HS-27A (cell line): ENCODE data around the gene ARHGAP24.
"Not testable (repeated sequence)": the region's sequence is repeated elsewhere in the genome, so short reads cannot be mapped to it uniquely, and the experiment has no call there.

Experiments used
- DNase-seq: peaks from one replicate; pipeline ENCODE4 v3.0.0-alpha.2; 2012; ENCODE audit warnings: low read depth, missing footprints

The ARHGAP24 gene

DNA sequence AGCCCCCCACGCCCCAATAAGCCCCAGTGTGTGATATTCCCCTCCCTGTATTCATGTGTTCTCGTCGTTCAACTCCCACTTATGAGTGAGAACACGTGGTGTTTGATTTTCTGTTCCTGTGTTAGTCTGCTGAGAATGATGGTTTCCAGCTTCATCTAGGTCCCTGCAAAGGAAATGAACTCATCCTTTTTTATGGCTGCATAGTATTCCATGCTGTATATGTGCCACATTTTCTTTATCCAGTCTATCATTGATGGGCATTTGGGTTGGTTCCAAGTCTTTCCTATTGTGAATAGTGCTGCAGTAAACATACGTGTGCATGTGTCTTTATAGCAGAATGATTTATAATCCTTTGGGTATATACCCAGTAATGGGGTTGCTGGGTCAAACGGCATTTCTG is 440.6 kb downstream of the ARHGAP24 start:
- DNase-seq: not testable (repeated sequence)

- DNase-seq: no peak
Measured at GRCh38 chr4:85919200-85919887, 444.4 kb downstream of the ARHGAP24 start.

DNA sequence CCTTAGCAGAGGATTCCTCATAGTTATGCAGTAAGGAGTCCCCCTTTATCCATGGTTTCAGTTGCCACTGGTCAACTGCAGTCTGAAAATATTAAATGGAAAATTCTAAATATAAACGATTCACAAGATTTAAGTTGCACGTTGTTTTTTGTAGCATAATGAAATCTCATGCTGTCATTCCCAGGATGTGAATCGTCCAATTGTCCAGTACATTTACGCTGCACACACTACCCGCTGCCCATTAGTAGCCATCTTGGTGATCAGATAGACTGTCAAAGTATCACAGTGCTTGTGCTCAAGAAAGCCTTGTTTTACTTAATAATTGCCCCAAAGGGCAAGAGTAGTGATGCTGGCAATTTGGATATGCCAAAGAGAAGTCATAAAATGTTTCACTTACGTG is 450.1 kb downstream of the ARHGAP24 start:
- no peak for DNase-seq

- DNase-seq: no peak
Measured at GRCh38 chr4:85928775-85929591, 454.0 kb downstream of the ARHGAP24 start.

DNA sequence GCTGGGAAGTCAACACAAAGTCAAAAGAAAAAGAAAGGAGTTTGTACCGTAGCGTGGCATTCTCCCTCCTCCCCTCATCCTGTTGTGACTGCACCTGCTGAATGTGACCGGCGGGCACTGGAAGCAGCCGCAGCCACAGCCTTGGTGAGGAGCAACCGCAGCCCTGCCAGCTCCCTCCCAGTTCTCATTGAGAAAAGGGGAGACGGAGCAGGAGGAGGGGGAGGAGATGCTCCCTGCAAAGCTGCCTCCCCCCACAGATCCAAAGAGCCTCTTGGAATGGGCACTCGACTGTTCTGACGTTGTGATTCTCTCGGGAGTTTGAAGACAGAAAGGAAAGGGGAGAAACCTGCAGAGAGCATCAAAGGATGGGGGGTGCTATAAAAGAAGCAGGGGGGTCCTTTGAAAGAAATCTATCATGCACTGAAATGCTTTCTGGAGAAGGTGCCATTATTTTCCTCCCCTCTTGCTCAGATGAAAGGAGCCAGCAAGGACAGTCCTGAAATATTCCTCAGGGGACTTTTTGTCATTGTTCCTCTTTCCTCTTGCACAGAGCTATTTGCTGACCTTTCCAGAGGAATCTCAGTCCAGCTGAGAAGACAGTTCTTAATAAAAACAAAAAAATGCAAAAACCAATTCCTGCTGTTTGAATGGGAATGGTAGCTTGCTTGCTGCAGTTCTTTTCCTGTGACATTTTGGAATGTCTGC is 455.2 kb downstream of the ARHGAP24 start:
- DNase-seq: no peak

DNA sequence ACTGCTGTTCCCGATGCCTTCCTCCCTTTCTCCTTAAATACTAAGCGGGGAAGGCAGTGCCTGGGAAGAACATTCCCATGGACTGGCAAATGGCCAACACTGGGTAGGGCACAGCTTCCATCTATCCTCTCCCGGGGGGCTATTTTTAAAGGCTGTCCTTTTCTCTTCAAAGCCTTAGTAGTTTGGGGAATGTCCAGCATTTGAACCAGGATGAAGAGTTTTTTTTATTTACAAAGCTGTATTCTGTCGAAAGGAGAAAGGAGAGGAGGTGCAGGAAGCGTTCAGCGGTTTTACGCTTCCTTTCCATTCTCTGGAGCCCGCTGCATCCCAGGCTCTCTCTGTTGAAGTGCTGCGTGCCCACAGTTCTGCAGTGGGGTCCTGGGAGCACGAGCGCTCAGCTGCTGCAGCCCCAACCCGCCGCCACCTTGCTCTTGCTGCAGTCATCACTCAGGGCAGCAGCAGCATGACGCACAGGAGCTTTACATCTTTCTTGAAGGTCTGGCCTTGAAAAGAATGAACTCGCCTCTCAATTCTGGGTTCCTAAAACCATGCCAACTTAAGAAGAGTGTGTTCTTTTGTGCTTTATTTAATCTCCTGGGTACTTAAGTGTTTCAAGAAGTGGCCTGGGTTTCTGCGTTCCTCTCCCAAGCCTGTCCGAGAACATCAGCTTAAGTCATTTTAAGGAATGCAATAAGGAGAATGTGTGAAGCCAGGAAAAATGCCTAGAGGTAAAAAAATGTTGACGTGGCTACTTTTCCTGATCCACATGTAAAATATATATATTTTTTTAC is 457.7 kb downstream of the ARHGAP24 start:
- no peak for DNase-seq

GRCh38 chr4:85933291-85933640 is 458.3 kb downstream of the ARHGAP24 start:
- no peak for DNase-seq

DNA sequence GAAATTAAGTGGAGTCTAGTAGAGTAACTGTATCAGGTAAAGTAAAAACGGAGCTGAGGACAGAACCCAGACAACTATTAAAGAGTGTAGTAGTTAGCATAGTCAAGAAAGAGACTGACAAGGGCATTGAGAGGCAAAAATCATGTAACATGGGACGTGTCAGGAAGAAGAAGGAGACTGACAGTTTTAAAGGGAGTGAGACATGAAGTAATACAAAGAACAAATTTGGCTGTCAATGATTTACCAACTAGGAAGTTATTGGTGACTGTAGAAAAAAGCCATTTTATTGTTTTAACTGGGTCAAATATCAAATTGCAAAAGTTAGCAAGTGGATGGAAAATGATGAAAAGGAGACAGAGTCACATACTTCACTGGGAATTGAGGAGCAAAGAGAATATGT is 462.6 kb downstream of the ARHGAP24 start:
- DNase-seq: no peak

GRCh38 chr4:85938062-85938461 is 463.1 kb downstream of the ARHGAP24 start:
- DNase-seq: no peak

DNA sequence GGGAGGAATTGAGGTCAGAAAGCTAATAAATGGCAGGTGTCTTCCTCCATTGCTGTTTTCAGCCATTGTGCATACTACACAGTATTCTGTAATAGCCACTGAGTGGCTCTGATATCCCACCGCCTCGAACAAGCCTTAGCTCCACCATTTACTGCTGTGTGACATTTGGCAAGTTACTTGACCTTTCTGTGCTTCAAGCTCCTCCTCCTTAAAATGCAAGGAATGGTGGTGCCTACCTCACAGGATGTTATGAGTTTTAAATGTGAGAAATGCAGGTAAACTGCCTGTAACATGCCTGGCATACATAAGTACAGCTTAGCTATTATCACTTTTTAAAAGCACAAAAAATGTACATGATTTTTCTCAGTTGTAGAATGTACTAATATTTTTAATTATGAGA is 464.0 kb downstream of the ARHGAP24 start:
- no peak for DNase-seq

DNA sequence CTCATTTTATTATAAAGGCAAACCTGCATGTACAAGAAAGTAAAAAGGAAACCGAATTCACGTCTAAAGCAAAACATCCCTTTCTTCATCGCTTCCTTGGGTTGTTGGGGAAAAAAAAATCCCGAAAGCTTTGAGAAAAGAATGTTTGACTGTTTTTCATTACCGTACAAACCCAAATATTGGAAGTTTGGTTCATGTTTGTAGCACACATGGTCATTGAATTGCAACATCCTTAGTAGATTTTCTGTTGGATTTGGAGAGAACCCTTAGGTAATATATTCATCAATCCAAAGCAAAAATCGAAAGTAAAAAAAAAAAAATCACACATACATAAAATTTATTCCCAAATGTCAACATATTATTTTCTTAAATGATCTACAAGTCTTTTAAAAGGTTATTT is 464.6 kb downstream of the ARHGAP24 start:
- DNase-seq: no peak

DNA sequence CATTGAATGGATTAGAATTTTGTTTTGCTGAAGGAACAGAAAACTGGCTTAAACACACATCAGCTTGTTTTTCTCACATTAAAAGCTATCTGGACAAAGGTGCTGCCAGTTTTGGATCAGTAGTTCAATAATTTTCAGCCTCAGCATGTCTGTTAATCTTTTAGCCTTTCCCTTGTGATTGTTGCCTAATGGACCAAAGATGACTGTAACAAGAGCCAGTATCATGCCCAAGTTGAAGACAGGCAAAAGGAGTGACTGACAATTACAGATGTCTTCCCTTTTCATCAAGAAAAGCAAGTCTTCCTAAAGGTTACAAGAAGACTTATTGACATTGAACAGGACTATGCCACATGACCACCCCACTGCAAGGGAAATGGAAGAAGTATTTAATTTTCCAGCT is 465.2 kb downstream of the ARHGAP24 start:
- DNase-seq: no peak

GRCh38 chr4:85942107-85942506 is 467.2 kb downstream of the ARHGAP24 start:
- no peak for DNase-seq

DNA sequence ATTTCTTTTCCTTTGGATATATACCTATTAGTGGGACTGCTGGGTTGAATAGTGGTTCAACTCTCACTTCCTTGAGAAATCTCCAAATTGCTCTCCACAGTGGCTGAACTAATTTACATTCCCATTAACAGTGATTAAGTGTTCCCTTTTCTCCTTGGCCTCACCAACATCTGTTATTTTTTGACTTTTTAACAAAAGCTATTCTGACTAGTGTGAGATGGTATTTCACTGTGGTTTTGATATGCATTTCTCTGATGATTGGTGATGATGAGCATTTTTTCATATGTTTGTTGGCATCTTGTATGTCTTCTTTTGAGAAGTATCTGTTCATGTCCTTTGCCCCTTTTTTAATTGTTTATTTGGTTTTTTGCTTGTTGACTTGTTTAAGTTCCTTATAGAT is 471.9 kb downstream of the ARHGAP24 start:
- no peak for DNase-seq

GRCh38 chr4:85951099-85951498 is 476.1 kb downstream of the ARHGAP24 start:
- no peak for DNase-seq

DNA sequence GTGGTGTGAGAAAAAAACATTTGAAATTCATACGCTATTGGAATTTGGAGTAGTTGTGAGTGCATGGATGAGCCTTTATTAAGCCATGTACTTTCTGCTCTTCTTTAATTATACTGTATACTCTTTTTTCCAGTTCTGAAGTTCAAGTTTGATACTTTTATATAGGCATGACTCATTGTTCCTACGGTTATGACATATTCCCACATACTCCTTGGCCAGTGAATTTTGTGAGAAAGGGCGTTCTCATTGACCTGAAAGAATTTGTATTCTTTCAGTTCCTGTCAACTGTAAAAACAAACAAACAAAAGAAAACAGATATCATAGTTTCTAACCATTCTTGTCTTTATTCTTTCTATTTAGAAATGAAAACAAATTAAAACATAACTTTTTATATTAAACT is 477.6 kb downstream of the ARHGAP24 start:
- no peak for DNase-seq

DNA sequence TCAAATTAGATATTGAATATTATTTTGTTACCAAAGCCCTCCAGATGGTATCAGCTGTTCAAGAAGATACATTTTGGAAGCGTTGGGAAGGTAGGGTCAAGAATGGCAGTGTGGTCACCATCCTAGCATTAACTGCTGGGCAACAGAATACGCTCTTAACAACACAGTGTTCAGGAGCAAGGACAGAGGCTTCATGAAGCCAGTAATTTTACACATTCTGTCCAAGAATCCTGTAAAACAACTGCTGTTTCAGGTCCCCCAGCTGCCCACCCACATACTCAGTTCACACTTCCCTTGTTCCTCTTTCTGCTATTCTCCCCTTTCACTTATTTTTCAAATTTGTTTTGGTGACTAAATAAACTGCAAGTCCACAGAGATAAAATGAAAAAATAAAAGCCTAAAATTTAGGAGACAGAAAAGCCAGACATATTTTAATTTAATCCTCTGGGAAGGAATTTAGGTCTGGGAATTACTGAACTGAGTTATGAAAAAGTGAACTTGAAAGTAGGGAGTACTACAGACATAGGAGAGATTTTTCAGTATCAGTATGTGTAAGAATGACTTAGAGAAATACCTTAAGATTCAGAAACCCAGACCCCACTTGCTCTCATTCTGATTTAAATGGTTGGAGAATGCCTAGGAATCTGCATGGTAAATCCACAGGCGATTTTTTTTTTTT is 478.2 kb downstream of the ARHGAP24 start:
- DNase-seq: no peak

GRCh38 chr4:85953651-85954018 is 478.7 kb downstream of the ARHGAP24 start:
- DNase-seq: no peak

DNA sequence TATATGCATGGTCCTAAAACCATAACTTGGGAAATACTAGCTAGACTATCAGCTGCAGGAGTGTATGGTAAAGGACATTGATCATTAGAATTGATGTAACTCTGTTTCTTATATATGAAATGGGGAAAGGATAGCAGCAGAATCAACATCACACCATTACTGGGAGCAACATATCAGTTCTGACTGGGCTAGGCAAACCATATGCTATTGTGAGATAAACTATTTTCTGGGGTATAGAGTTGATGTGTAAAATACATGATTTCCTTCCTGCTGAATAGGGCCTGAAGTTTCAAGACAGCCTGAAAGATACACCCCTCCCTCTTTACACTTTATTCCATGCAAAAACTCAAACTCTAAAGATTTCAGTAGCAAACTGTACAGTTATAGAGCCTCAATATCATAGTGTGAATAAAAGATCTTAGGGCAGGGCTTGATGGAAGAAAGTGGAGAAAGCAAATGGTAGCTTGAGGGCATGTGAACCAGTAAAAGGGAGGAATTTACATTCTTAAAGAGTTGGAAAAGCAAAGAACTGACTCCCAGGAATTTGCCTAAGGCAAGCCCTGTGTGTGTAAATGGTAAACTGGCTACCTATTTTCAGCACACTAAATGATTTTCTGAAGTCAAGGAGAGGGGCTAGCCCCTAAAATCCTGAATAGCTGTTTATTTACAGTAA is 480.8 kb downstream of the ARHGAP24 start:
- DNase-seq: no peak

DNA sequence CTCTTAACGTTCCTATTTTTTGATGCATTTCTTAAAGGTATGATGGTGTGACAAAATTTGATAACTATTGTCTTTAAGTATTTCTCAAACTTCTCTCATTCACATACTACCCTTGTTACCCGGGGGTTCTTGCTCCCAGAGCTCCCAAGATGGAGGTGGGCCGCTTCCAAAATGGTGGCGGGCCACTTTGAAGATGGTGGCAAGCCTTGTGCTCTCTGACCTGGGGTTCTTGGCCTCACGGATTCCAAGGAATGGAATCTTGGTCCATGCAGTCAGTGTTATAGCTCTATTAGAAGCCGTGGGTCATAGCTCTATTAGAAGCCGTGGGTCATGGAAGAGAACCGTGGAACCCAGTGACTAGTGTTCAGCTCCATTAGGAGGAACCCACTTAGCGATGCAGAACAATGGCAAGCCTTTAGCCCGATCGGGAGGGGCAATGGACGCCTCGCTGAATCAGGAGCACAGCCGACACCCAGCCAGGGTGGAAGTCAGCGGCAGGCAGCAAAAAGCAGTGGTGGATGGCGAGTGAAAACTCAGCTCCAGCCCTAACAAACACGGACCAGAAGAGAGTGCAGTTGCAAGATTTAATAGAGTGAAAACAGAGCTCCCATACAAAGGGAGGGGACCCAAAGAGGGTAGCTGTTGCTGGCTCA is 481.5 kb downstream of the ARHGAP24 start:
- no peak for DNase-seq

DNA sequence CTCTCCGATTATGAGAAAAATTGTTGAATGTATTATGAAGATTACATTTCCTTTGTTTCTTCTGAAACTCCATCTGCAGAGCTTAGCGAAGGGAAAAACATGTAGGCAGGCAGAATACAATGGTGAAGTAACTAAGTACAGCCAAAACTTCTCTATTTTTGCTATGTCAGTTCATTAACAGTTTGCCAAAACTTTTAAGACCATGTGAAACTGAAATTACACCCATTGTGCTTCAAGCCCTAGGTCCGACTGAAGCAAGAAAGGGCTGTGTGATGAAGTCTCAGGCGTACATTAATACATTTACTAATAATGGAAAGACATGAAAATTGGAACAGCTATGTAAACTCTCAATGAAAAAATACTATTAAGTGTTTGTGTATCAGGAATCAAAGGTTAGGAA is 486.9 kb downstream of the ARHGAP24 start:
- DNase-seq: no peak
